Mesothelial cell of epicardium (in vitro differentiated cells): ENCODE measurements around the gene XYLB. TPM values are rescaled to one million over a fixed set of nuclear protein-coding genes. Genes with fewer than 3 reads are reported as not detected.

ENCODE experiments used
- DNase-seq, 2 experiments: peaks; one replicate each; pipeline ENCODE4 v3.0.0; 2021; ENCODE audit warnings: low spot score in 2 of 2; ENCODE audit not compliant: unreplicated experiment in 2 of 2
- H3K27ac Mint-ChIP-seq: 2 replicates; pipeline ENCODE4 v1.8.0; 2021; ENCODE audit warnings: mixed read lengths
- H3K27me3 Mint-ChIP-seq: 2 replicates; pipeline ENCODE4 v1.8.0; 2021; ENCODE audit warnings: low read depth, mixed read lengths
- H3K36me3 Mint-ChIP-seq: 2 replicates; pipeline ENCODE4 v1.8.0; 2021; ENCODE audit warnings: mixed read lengths
- H3K4me1 Mint-ChIP-seq: 2 replicates; pipeline ENCODE4 v1.8.0; 2021; ENCODE audit warnings: mixed read lengths
- H3K4me3 Mint-ChIP-seq: 2 replicates; pipeline ENCODE4 v1.8.0; 2021; ENCODE audit warnings: mild to moderate bottlenecking, moderate library complexity, mixed read lengths
- H3K9me3 Mint-ChIP-seq: 2 replicates; pipeline ENCODE4 v1.8.0; 2021; ENCODE audit warnings: mixed read lengths
- CTCF ChIP-seq: fragments of 200-600 bp; sonication (generic); IDR thresholded peaks from one replicate; pipeline ENCODE4 v1.5.0; 2021; ENCODE audit warnings: antibody characterized with exemption; ENCODE audit not compliant: unreplicated experiment
- total RNA-seq: library from RNA; stranded (reverse); gene quantifications from 3 replicates; pipeline ENCODE4 v1.2.1, GENCODE V29; 2021

Gene XYLB
- total RNA-seq, 1 donor from 2014 or later, result 5.5 TPM

DNA sequence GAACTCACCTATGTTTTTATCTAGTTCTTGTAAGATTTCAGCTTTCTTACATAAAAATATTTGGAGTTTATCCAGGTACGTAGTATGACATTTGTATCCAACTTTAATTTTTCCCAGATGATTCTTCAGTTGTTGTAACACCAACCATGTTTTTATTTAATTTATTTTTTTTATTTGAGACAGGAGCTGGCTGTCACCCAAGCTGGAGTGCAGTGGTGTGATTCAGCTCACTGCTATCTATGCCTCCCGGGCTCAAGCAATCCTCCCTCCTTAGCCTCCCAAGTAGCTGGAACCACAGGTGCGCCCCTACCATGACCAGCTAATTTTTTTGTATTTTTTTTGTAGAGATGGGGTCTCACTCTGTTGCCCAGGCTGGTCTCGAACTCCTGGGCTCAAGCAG is 6.6 kb downstream of the XYLB start:
- H3K27me3 Mint-ChIP-seq, result no peaks in the 10 kb centered on the region
- peaks cover under 1% of the 10 kb centered on the region for H3K4me1 Mint-ChIP-seq
- peaks cover 16% of the 10 kb centered on the region for H3K36me3 Mint-ChIP-seq
- no peak overlapping the region for H3K27ac Mint-ChIP-seq
- H3K4me3 Mint-ChIP-seq, result no peak overlapping the region
- no peak for TF ChIP-seq CTCF
- no peak for DNase-seq
- H3K9me3 Mint-ChIP-seq, result no peaks in the 10 kb centered on the region

- peak in 1 of 2 experiments; percentile 34 for DNase-seq
- H3K9me3 Mint-ChIP-seq, result peaks cover 9% of the 10 kb centered on the region
- H3K36me3 Mint-ChIP-seq, result peaks cover 20% of the 10 kb centered on the region
- no peak overlapping the region for H3K4me3 Mint-ChIP-seq
- no peak overlapping the region for H3K27ac Mint-ChIP-seq
- H3K4me1 Mint-ChIP-seq, result no peaks in the 10 kb centered on the region
- H3K27me3 Mint-ChIP-seq, result no peaks in the 10 kb centered on the region
- TF ChIP-seq CTCF, result no peak
Measured at GRCh38 chr3:38354588-38355330, 8.2 kb downstream of the XYLB start.

DNA sequence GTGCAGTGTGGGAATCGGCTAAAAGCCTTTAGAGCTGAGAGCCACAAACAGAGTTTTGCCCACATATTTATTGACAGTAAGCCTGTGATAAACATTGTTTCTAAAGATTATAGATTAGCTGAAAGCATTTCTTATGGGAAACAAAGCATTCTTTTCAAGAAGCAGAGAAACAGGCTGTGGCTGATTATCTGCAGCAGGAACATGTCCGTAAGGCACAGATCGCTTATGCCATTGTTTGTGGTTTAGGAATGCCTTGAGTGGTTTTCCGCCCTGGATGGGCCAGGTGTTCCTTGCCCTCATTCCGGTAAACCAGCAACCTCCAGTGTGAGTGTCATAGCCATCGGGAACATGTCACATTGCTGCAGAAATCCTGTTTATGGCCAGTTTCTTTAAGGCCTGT is 12.5 kb downstream of the XYLB start:
- Mint-ChIP-seq H3K27me3 (no peaks in the 10 kb centered on the region), H3K9me3 (peaks cover 9% of the 10 kb centered on the region), H3K4me3 (no peak overlapping the region), H3K36me3 (peaks cover 12% of the 10 kb centered on the region), H3K4me1 (no peaks in the 10 kb centered on the region), H3K27ac (no peak overlapping the region)
- DNase-seq, result no peak
- no peak for TF ChIP-seq CTCF

GRCh38 chr3:38360345-38360744 is 13.8 kb downstream of the XYLB start:
- TF ChIP-seq CTCF, result no peak
- Mint-ChIP-seq H3K4me1 (no peaks in the 10 kb centered on the region), H3K4me3 (no peak overlapping the region), H3K9me3 (peaks cover 9% of the 10 kb centered on the region), H3K36me3 (peaks cover 10% of the 10 kb centered on the region), H3K27ac (no peak overlapping the region), H3K27me3 (no peaks in the 10 kb centered on the region)
- no peak for DNase-seq

GRCh38 chr3:38361496-38361895 is 14.9 kb downstream of the XYLB start:
- H3K9me3 Mint-ChIP-seq, result peaks cover 9% of the 10 kb centered on the region
- TF ChIP-seq CTCF, result no peak
- H3K27me3 Mint-ChIP-seq, result no peaks in the 10 kb centered on the region
- no peak for DNase-seq
- no peak overlapping the region for H3K27ac Mint-ChIP-seq
- H3K4me1 Mint-ChIP-seq, result no peaks in the 10 kb centered on the region
- peaks cover 10% of the 10 kb centered on the region for H3K36me3 Mint-ChIP-seq
- no peak overlapping the region for H3K4me3 Mint-ChIP-seq
